ENCODE data around the gene CAMSAP2. TPM values are rescaled to one million over a fixed set of nuclear protein-coding genes. Genes with fewer than 3 reads are reported as not detected.
A peak's percentile ranks its signal among the peaks of the same experiment; 100 is the strongest.

Gene CAMSAP2
- total and polyA plus RNA-seq, 10 of the 15 experiments (the other 5 are each of a cell fraction or from before 2014, with no cell fraction given), result 3.9 to 19.8 (median 8.0) TPM

GRCh38 chr1:200886594-200886993, 147.9 kb downstream of the CAMSAP2 start (continued):
- TF ChIP-seq PRDM15 (CRISPR knock-in tag; IDR thresholded peaks at IDR 0.05) (peak; percentile 94), JUND (IDR thresholded peaks at IDR 0.05; ENCODE audit: low read depth, low read length) (no peak), BCL11A (IDR thresholded peaks at IDR 0.05; ENCODE audit: low read depth, low read length) (no peak), BCL3 (IDR thresholded peaks at IDR 0.05; ENCODE audit: borderline replicate concordance, insufficient read depth, low read depth, low read length, poor library complexity, severe bottlenecking) (no peak), RAD21 (IDR thresholded peaks at IDR 0.05; ENCODE audit: insufficient read depth, low read depth, low read length) (no peak), ATF3 (IDR thresholded peaks at IDR 0.05; ENCODE audit: borderline replicate concordance, extremely low read depth, low read depth, low read length) (no peak), MAX (IDR thresholded peaks at IDR 0.05; ENCODE audit: low read depth, low read length) (no peak), KDM1A (IDR thresholded peaks at IDR 0.05; ENCODE audit: borderline replicate concordance) (no peak), SUPT20H (IDR thresholded peaks at IDR 0.05; ENCODE audit: borderline replicate concordance, control insufficient read depth, low read depth, low read length) (no peak), ZNF687 (IDR thresholded peaks at IDR 0.05) (peak; percentile 100), KLF5 (IDR thresholded peaks at IDR 0.05; ENCODE audit: partially characterized antibody) (no peak), ZNF592 (IDR thresholded peaks at IDR 0.05) (peak; percentile 99), CREB1 (IDR thresholded peaks at IDR 0.05; ENCODE audit: low read depth) (no peak), PAX8 (IDR thresholded peaks at IDR 0.05) (no peak)

All from GM12878 (cell line).